ENCODE data around the gene PDPK1. TPM values are rescaled to one million over a fixed set of nuclear protein-coding genes. Genes with fewer than 3 reads are reported as not detected.
"Not testable (repeated sequence)": the region's sequence is repeated elsewhere in the genome, so short reads cannot be mapped to it uniquely, and the experiment has no call there.

PDPK1 gene
- total and polyA plus RNA-seq, 2 of the 4 experiments (the other 2 are of a cell fraction), result 10.6 to 27.3 TPM

- H3K4me3 ChIP-seq (ENCODE audit: insufficient read depth, low read depth, low read length); H4K5ac ChIP-seq (ENCODE audit: low read depth, low read length); H2AK5ac ChIP-seq (ENCODE audit: low read depth, low read length); CTCF ChIA-PET; intact Hi-C loops (cut with micrococcal nuclease); H3K14ac ChIP-seq (replicated peaks; ENCODE audit: low read depth, low read length); BruUV-seq (replicated peaks); DNase-seq; H2BK120ac ChIP-seq (ENCODE audit: low read depth, low read length); H3K56ac ChIP-seq (ENCODE audit: extremely low read depth, insufficient read depth, low read length); H3K79me1 ChIP-seq (ENCODE audit: low read depth in 1 of 2, low read length in 2 of 2); H4K8ac ChIP-seq (ENCODE audit: low read depth in 2 of 2, low read length in 2 of 2); dilution Hi-C loops (cut with HindIII; ENCODE audit: low sequenced_read_pairs, unreplicated experiment); H3K36me3 ChIP-seq (ENCODE audit: control insufficient read depth, insufficient read depth, low read length); H2BK5ac ChIP-seq (ENCODE audit: low read depth, low read length, poor library complexity, severe bottlenecking); in situ Hi-C loops (cut with MboI; ENCODE audit: low sequenced_read_pairs); ATAC-seq (ENCODE audit: low read depth); H3K9me1 ChIP-seq (ENCODE audit: insufficient read depth, low read length); H2AK9ac ChIP-seq (replicated peaks; ENCODE audit: low read depth, low read length, poor library complexity); H3K27ac ChIP-seq (ENCODE audit: insufficient read depth, low read length); H3K9ac ChIP-seq (ENCODE audit: low read depth, low read length); H4K20me1 ChIP-seq (ENCODE audit: insufficient read depth, low read length); H4K91ac ChIP-seq (ENCODE audit: insufficient read depth, low read depth, low read length); H2AFZ ChIP-seq (replicated peaks; ENCODE audit: low read length, poor library complexity); POLR2A ChIA-PET (ENCODE audit: unreplicated experiment); H2BK15ac ChIP-seq (ENCODE audit: low read depth, low read length); H3K18ac ChIP-seq (ENCODE audit: low read depth, low read length); H3K27me3 ChIP-seq (ENCODE audit: control insufficient read depth, insufficient read depth, low read length); H3K4me1 ChIP-seq (ENCODE audit: control insufficient read depth, insufficient read depth, low read length); H3K4ac ChIP-seq (ENCODE audit: low read depth, low read length); H2BK20ac ChIP-seq (ENCODE audit: low read depth, low read length); H3K4me2 ChIP-seq (ENCODE audit: low read depth, low read length); H3K9me3 ChIP-seq (ENCODE audit: control insufficient read depth, insufficient read depth, low read length); H3K23ac ChIP-seq (ENCODE audit: low read depth, low read length): not testable (repeated sequence)
- WGBS, 2 experiments (ENCODE audit: extremely low coverage in 2 of 2, insufficient read length in 1 of 2), result no CpG with 5 or more reads among the region's 21 CpGs
Measured at GRCh38 chr16:2580818-2581217, 43.0 kb downstream of the PDPK1 start.

Data from IMR-90 (cell line).